Stimulated activated CD8-positive, alpha-beta memory T cell treated with anti-CD3 and anti-CD28 coated beads, Interleukin-4, amount 100 ng/mL, for 1 hour (primary cell): ENCODE results near the gene VWA5B2.
A peak's percentile ranks its signal among the peaks of the same experiment; 100 is the strongest.

Source experiments
- DNase-seq, 2 donors: peaks; one replicate each; pipeline ENCODE4 v3.0.0-alpha.2; 2020; ENCODE audit warnings: low read depth in 2 of 2, low spot score in 1 of 2

VWA5B2 gene

DNA sequence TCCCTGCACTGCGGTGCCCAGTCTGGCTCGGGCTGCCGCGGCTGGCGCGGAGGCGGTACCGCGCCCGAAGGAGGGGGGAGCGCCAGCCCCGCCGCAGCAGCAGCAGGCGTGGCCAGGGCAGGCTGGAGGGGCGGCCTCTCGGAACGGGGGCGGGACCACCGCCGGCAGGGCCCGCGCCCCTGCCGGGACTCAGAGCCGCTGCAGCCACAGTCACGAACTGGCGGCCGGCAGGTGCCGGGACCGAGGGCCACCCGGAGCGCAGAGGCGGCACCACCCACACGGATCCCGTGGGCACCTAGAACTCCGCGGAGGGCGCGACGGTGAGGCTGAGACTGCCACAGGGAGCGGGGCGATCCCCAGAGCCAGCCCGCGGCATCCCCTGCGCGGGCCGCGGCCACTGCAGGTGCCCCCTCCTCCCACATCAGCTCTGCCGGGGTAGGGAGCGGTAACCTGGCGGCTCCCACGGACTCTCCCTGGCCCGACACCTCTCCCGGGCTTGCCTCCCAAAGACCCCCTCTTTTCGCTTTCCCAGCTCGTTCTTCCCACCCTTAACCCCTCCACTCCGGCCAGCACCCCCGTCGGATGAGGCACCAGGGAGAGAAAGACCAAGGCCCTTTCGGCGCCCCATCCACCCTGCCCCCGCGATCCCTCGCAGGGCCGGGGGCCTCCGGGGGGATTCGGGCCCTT, at the start of gene VWA5B2:
VWA5B2 (plus strand) TSS at position 192 of the 687 bp plus-strand sequence. CDS start 944 bp downstream, outside the sequence.
- DNase-seq: peak; percentile 31 to 51

DNA sequence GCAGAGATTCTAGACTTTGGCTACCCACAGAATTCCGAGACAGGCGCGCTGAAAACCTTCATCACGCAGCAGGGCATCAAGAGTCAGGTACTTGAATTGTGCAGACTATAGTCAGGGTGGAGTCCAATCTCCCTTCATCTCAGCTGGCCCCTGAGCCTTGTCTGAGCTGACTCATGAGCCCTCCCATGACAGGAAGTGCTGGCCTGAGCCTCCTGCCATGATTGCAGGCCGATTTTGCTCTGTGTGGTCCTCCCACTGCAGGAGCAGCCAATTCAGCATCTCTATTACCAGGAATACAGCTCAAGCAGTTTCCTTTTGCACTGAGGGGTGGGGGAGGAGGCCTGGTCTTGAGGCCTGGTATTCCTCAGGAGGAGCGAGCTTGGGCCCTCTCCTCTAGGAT, 49.2 kb upstream of the VWA5B2 start:
- no peak for DNase-seq

DNA sequence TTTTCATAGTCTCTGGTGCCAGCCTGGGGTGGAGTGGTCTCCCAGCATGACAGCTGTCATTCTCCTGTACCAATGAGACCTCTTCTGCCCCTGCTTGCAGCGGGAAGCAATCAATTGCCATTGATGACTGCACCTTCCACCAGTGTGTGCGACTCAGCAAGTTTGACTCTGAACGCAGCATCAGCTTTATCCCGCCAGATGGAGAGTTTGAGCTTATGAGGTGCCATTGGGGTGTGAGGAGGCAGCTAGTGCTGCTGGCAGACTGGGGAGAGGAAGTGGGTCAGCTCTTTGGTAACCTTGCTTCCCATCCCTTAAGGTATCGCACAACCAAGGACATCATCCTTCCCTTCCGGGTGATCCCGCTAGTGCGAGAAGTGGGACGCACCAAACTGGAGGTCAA, 47.8 kb upstream of the VWA5B2 start:
- no peak for DNase-seq

DNA sequence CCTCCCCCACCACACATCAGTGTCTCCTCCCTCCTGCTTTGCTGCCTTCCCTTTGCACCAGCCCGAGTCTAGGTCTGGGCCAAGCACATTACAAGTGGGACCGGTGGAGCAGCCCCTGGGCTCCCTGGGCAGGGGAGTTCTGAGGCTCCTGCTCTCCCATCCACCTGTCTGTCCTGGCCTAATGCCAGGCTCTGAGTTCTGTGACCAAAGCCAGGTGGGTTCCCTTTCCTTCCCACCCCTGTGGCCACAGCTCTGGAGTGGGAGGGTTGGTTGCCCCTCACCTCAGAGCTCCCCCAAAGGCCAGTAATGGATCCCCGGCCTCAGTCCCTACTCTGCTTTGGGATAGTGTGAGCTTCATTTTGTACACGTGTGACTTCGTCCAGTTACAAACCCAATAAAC, 45.7 kb upstream of the VWA5B2 start:
- DNase-seq: no peak

DNA sequence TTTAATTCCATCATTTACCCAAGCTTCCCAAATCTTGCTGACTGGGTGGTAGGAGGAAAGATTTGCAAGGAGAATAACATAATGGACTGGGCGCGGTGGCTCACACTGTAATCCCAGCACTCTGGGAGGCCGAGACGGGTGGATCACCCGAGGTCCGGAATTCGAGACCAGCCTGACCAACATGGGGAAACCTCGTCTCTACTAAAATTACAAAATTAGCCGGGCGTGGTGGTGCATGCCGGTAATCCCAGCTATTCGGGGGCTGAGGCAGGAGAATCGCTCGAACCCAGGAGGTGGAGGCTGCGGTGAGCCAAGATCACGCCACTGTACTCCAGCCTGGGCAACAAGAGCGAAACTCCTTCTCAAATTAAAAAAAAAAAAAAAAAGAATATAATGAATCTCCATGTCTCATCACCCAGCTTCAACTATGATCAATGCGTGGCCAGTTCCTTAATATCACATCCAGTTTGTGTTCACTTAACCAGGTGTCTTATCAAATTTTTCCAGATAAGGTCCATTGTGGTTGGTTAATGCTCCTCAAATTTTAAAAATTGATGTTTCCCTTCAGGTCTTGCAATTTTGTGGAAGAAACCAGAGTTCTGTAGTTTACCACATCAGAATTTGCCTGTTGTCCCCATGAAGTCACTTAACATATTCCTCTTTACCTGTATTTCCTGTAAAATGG, 44.7 kb upstream of the VWA5B2 start:
- no peak for DNase-seq

DNA sequence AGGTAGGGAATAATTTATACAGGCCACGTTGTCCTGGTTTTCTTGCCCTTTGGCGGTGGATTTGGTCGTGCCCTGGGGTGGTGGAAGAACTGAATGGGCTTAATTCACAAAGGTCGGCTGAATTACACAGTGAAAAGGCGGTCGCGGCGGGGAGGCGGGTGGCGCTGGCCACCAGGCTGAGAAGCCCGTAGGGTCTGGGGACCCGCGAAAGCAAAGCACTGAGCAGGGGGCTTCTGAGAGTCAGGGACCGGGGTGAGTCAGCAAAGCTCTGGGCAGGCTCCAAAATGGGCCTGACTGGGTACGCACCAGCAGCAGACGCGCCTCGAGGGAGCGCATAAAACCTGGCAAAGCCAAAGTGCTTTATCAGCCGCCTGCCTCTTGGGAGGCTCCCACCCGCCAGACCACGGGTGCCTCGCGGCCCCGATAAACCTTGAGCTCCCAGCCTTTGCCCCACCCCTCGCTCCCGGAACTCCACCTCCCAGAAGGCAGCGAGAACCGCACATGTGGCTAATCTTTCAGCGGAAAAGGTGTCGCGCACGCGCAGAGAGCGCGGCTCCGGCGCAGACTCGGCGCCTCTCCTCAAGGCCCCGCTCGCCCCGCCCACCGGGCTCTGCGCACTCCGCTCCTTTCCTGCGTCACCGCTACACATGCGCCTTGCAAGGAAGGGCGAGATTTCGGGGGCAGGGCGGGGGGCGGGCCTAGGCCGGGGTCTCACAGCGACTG, 43.8 kb upstream of the VWA5B2 start:
- DNase-seq: peak; percentile 98 to 99

DNA sequence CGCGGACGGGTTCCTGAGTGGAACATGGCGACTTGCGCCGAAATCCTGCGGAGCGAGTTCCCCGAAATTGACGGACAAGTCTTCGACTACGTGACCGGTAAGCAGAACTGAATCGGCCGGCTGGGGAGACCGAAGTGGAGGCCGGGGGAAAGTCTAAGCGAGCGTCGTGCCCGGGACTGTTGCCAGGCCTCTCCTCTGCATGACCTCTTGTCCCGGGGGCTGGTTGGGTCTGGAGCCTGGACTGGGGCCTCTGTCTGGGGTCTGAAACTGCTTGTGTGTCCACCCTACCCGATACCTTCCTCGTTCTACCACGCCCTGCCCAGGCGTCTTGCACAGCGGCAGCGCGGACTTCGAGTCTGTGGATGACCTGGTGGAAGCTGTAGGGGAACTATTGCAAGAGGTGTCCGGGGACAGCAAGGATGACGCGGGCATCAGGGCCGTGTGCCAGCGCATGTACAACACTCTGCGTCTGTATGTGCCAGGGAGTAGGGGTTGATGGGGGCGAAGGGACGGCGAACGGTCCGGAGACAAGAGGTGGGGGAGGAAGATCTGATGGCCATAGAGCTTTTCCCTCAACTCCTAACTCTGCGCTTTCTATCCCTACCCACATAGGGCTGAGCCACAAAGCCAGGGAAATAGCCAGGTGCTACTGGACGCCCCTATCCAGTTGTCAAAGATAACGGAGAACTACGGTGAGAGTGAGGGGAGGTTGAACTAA, 43.0 kb upstream of the VWA5B2 start, which contains the start of gene ABCF3:
ABCF3 (plus strand) TSS at position 16 of the 718 bp plus-strand sequence; CDS start at position 25, 9 bp downstream.
- no peak for DNase-seq

DNA sequence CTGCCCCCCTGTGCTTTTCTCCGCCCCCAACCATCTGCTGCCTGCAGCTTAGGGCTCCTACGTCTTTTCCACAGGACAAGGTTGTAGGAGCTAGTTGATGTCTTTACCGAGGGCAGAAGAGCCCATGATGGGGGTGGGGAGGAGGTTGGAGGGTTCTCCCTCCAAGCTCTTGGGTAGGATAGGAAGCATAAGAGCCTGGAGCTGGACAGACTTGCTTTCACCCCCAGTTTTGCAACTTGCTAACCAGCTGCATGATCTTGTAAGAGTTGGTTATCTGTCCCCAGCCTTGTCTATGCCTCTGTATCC, 42.5 kb upstream of the VWA5B2 start:
- DNase-seq: no peak

DNA sequence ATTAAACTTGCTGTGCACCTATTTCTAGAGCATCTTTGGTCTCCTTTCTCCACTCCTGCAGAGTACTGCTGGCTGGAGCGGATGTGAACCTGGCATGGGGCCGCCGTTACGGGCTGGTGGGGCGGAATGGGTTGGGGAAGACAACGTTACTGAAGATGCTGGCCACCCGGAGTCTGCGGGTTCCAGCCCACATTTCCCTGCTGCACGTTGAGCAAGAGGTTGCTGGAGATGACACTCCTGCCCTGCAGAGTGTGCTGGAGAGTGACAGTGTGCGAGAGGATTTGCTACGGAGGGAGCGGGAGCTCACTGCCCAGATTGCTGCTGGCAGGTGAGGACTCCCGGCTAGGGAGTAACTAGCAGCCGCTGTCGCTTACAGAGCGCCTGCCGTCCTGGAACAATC, 41.3 kb upstream of the VWA5B2 start:
- DNase-seq: no peak

DNA sequence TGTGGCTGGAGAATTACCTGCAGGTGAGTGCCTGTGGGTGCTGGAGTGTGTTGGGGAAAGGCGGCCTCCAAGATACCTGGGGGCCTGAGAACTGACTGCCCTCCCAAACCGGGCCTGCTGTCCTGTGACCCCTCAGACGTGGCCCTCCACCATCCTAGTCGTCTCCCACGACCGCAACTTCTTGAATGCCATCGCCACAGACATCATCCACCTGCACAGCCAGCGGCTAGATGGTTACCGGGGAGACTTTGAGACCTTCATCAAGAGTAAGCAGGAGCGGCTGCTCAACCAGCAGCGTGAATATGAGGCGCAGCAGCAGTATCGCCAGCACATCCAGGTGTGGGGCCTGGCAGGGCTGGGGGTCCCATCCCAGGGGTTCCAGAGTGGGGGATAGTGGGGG, 40.0 kb upstream of the VWA5B2 start:
- DNase-seq: no peak

DNA sequence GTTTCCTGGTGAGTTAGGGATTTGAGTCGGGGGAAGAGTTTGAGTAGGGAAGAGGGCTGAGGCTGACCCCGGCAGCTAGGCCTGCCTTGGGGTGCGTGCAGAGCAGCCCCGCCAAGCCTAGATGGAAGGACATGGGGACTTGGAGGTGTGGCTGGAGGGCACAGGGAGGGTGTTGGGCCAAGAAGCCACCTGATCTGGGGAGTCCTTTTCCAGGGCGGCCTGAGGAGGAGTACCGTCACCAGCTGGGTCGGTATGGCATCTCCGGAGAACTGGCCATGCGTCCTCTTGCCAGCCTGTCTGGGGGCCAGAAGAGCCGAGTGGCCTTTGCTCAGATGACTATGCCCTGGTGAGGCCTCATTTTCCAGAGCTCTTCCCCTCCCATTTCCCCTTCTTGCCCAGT, 36.5 kb upstream of the VWA5B2 start:
- DNase-seq: no peak

DNA sequence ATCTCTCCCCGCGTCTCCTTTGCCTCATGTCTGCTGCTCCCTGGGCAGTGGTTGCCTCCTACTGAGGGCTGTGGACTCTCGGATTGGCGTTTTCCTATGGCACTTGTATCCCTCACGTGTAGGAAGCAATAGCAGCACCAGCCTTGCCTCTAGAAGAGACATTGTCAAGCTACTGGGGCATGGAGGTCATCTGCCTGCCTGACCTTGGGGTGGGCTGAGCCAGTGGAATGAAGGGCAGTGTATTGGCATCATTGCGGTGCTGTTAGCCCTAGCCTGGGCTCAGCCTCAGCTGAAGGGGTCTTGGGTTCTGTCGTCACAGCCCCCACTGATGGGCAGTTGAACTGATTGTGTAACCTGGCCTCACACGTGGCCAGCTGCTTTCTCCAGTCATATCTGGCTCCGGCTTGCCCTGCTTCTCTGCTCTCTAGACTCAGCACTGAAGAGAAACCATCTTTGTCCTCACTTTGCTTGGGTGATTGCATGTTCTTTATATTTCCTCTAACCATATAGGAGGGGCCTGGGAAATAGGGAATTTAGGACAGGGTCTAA, 35.3 kb upstream of the VWA5B2 start:
- DNase-seq: no peak

DNA sequence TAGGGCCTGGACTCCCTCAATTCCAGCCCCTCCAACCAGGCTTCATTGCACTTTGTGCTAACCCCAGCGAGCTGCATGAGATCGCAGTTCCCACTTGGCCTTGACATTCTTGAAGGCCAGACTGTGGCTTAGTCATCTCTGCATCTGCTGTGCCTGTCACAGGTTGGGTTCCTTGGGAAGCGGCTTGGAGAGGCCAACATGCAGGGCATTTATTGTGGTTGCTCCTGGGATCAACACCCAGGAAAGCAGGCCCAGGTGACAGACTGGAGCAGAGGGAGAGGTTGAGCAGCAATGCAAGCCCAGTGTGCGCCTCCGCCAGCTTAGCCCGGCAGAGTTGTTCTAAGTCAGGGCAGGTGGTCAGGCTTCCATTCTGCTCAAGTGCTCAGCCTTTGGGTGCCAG, 32.8 kb upstream of the VWA5B2 start:
- DNase-seq: no peak

DNA sequence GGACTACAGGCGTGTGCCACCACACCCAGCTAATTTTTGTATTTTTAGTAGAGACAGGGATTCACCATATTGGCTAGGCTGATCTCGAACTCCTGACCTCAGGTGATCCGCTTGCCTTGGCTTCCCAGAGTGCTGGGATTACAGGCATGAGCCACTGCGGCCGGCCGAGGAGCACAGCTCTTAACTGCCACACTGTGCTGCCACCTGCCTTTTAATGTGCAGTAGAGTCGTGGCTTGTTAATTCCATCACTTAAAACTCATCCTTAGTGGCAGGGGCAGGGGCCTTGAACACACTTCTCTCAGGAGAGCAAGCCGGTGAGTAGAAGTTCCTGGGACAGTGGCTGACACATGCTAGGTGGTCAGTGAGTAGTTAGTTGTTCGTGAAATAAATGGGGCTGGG, 30.9 kb upstream of the VWA5B2 start:
- no peak for DNase-seq

DNA sequence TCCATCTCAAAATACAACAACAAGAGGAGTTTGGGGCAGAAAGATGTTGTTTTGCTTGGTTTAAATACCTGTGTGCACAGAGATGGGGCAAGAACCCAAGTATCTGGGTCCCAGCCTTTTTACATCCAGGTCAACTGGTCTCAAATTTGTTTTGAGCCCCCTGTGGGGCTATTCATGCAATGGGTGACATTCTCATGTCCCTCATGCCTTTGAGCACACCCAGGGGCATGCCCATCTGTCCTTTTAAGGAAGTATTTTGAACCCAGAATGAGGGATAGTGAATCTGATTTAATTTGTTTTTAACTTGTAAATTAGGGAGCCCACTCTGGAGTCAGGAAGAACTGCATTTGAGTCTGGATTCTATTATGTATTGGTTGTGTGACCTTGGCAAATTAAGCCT, 28.6 kb upstream of the VWA5B2 start:
- DNase-seq: no peak

DNA sequence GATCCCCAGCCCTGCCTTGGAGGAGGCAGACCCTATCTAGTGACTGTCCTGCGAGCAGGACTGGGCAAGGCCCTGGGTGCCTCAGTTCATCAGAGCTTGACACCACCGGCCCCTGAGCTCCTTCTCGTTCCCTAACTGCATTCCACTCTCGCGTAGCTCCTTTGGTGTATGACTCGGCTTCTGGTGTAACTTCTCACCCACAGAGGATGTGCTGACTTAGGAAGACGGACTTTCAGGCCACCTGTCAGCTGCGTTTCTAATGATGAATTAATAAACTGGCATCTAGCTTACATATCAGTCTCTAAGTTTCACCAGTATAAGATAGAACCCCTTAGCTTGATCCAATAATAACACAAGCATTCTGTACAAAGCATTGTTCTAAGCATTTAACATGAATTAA, 25.9 kb upstream of the VWA5B2 start:
- no peak for DNase-seq

DNA sequence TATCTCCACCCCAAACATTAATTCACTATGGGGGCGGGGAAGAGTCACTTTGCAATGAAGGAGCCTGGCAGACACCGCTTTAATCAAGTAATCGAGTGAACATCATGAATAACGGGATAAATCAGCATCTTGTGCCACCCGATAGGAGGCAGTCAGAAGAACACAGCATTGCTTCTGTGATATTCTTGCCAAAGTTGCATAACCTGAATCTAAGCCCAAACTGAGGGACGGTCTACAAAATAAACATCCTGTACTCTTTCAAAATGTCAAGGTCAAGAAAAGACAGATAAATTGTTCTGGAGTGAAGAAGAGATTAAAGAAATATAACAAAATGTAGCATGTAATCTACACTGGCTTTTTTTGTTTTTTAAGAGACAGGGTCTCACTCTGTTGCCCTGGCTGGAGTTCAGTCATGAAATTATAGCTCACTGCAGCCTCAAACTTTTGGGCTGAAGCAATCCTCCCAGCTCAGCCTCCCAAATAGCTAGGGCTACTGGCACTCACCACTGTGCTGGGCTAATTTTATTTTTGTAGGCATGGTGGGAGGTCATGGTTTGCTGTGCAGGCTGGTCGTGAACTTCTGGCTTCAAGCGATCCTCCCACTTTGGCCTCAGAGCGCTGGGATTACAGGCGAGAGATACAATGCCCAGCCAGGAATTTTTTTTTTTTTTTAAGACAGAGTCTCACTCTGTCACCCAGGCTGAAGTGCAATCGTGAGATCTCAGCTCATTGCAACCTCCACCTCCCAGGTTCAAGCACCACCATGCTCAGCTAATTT, 20.1 kb upstream of the VWA5B2 start:
- DNase-seq: no peak

DNA sequence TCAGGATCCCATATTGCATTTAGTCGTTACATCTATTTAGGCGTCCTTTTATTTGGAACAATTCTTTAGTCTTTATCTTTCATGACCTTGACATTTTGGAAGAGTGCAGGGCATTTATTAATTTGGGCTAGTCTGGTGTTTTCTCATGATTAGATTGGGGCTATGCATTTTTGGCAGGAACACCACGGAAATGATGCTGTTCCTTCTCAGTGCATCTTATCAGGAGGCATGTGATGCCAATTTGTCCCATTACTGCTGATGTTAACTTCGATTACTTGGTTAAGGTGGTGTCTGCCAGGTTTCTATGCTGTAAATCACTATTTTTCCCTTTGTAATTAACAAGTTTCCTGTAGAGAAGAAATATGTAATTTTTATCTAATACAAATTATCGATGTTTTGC, 18.1 kb upstream of the VWA5B2 start:
- no peak for DNase-seq

DNA sequence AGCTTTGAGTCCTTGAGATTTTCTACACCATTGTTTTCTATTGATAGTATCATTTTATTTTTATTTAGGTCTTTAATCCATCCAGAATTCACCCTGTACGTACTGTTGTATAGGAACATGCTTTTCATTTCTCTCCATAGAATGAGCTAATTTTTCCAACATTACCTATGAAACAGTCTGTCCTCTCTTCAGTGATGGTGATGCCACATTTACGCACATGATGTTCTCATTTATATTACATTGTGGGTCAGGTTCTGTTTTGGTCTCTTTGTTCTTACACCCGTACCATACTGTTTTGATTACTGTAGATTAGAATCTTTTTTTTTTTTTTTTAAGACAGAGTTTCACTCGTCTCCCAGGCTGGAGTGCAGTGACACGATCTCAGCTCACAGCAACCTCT, 17.7 kb upstream of the VWA5B2 start:
- DNase-seq: no peak

DNA sequence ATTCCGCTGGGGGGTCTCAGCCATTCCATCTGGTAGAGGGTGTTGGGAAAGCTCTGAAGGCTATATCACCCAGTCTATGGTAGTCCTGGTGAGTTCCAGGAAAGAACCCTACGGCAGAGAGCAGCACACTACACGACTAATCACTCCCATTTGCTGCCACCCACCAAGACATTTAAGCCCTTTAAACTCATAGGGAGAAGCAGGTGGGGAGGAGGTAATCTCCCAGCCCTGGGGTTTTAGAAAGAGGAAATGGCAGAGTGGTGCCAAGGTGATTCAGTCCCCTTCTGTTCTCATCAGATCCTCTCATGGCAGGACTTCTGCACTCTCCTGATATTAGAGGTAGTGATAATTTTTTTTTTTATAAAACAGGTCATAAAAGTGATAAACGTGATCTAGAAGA, 10.6 kb upstream of the VWA5B2 start:
- DNase-seq: no peak

DNA sequence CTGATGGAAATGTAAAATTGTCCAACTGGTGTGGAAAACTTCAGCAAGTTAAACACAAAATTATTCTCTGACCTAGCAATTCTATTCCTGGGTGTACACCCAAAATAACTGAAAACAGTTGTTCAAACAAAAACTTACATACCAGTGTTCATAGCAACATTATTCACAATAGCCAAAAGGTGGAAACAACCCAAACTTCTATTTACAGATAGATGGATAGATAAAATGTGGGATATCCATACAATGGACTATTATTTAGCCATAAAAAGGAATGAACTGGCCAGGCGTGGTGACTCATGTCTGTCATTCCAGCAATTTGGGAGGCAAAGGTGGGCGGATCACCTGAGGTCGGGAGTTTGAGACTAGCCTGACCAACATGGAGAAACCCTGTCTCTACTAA, 6.9 kb upstream of the VWA5B2 start:
- DNase-seq: no peak
